Activated CD8-positive, alpha-beta T cell treated with anti-CD3 and anti-CD28 coated beads for 36 hours (primary cell): Measurements from ENCODE around the gene PINK1. TPM values are rescaled to one million over a fixed set of nuclear protein-coding genes. Genes with fewer than 3 reads are reported as not detected.
A peak's percentile ranks its signal among the peaks of the same experiment; 100 is the strongest.

ENCODE experiments used
- ATAC-seq: fragments of 200-7000 bp; cut with Tn5 transposase; one replicate; pipeline ENCODE4 v1.10.0; 2021; ENCODE audit warnings: mild to moderate bottlenecking, moderate library complexity
- CTCF ChIA-PET: fragments of 350-600 bp; sonication (Branson Sonifier 250); formaldehyde crosslinking; loops from one replicate; lab custom pipeline; 2021; ENCODE audit warnings: antibody characterized with exemption; lab: Charles Lee
- POLR2A ChIA-PET: fragments of 350-600 bp; sonication (Branson Sonifier 250); formaldehyde crosslinking; loops from one replicate; lab custom pipeline; 2021; ENCODE audit warnings: antibody characterized with exemption; lab: Charles Lee
- DNase-seq: peaks from one replicate; pipeline ENCODE4 v3.0.0-alpha.2; 2020
- H3K27ac Mint-ChIP-seq: one replicate; pipeline ENCODE4 v1.8.0; 2021; ENCODE audit warnings: mild to moderate bottlenecking, mixed read lengths
- H3K27me3 Mint-ChIP-seq: one replicate; pipeline ENCODE4 v1.8.0; 2021; ENCODE audit warnings: mixed read lengths
- H3K36me3 Mint-ChIP-seq: one replicate; pipeline ENCODE4 v1.8.0; 2021; ENCODE audit warnings: low read depth, mixed read lengths
- H3K4me1 Mint-ChIP-seq: one replicate; pipeline ENCODE4 v1.8.0; 2021; ENCODE audit warnings: low read depth, mixed read lengths
- H3K4me3 Mint-ChIP-seq: one replicate; pipeline ENCODE4 v1.8.0; 2021; ENCODE audit warnings: mild to moderate bottlenecking, moderate library complexity, mixed read lengths
- H3K9me3 Mint-ChIP-seq: one replicate; pipeline ENCODE4 v1.8.0; 2021; ENCODE audit warnings: mixed read lengths
- CTCF ChIP-seq: fragments of 200-600 bp; IDR thresholded peaks from one replicate; pipeline ENCODE4 v1.8.0; 2022; ENCODE audit warnings: antibody characterized with exemption, mild to moderate bottlenecking
- intact Hi-C: fragments of 100-400 bp; cut with micrococcal nuclease; formaldehyde crosslinking; loops from one replicate; pipeline ENCODE4 v1.10.0; 2022
- total RNA-seq, 2 experiments: library from RNA; stranded (reverse); gene quantifications; one replicate each; pipeline ENCODE4 v1.2.3, GENCODE V29; 2021

Gene PINK1
- total RNA-seq, 2 experiments from 2014 or later = 2.7 to 3.3 TPM

DNA sequence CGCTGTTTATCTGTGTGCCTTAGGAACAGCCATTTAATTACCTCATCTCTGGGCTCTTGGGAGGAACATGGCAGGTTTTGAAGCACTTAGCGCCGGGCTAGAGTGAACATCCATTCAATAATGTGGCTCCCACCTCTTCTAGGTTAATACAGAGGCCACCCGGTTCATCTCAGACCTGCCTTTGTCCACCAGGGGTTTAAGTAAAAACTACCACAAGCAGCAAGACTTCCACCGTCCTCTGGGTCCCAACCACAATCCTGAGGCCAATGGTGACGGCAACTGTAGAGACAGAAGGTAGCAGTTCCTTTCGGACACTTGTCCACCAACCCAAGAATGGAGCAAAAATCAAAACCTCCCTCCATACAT is 28.8 kb downstream of the PINK1 start:
- H3K36me3 Mint-ChIP-seq = peaks cover 26% of the 10 kb centered on the region
- intact Hi-C loops = no loop called here
- H3K4me1 Mint-ChIP-seq = peaks cover 43% of the 10 kb centered on the region
- no peaks in the 10 kb centered on the region for H3K9me3 Mint-ChIP-seq
- TF ChIP-seq CTCF = no peak
- H3K27me3 Mint-ChIP-seq = no peaks in the 10 kb centered on the region
- H3K4me3 Mint-ChIP-seq = peak overlapping the region; percentile 85
- no peak for DNase-seq
- no peak for ATAC-seq
- ChIA-PET POLR2A (interaction anchor here (1.2 kb wide), 1 partner anchor 20 kb away, joined by 4 read pairs; no protein-coding TSS in a partner anchor), CTCF (interaction anchor here (0.7 to 2.1 kb wide), 5 partner anchors 11 to 123 kb away, joined by 3 to 9 read pairs (median 6); partner anchors contain the start of gene PINK1)
- peak overlapping the region; percentile 99 for H3K27ac Mint-ChIP-seq

- ATAC-seq = no peak
- intact Hi-C loops = no loop called here
- CTCF ChIA-PET = interaction anchor here (1.3 to 1.6 kb wide), 3 partner anchors 24 to 33 kb away, joined by 5 to 7 read pairs (median 5); partner anchors contain the start of gene PINK1
Measured at GRCh38 chr1:20663365-20663764, 30.1 kb downstream of the PINK1 start.

GRCh38 chr1:20663969-20664715 is 30.9 kb downstream of the PINK1 start:
- ATAC-seq (no peak), DNase-seq (no peak)
- ChIA-PET CTCF (interaction anchor here (1.3 to 1.4 kb wide), 2 partner anchors 25 to 33 kb away, joined by 5 read pairs; no protein-coding TSS in a partner anchor), POLR2A (interaction anchor here (1.2 kb wide), 1 partner anchor 30 kb away, joined by 3 read pairs; no protein-coding TSS in a partner anchor)
- no peaks in the 10 kb centered on the region for H3K27me3 Mint-ChIP-seq
- H3K27ac Mint-ChIP-seq = no peak overlapping the region
- peaks cover 16% of the 10 kb centered on the region for H3K36me3 Mint-ChIP-seq
- no peak for TF ChIP-seq CTCF
- H3K9me3 Mint-ChIP-seq = no peaks in the 10 kb centered on the region
- intact Hi-C loops = no loop called here
- no peak overlapping the region for H3K4me3 Mint-ChIP-seq
- H3K4me1 Mint-ChIP-seq = peaks cover 28% of the 10 kb centered on the region

More at GRCh38 chr1:20663365-20663764, 30.1 kb downstream of the PINK1 start:
- Mint-ChIP-seq H3K9me3 (no peaks in the 10 kb centered on the region), H3K27ac (no peak overlapping the region), H3K27me3 (no peaks in the 10 kb centered on the region), H3K36me3 (peaks cover 19% of the 10 kb centered on the region), H3K4me3 (peak overlapping the region; percentile 85), H3K4me1 (peaks cover 32% of the 10 kb centered on the region)
- no peak for TF ChIP-seq CTCF
- DNase-seq = no peak
- POLR2A ChIA-PET = interaction anchor here (1.2 kb wide), 1 partner anchor 30 kb away, joined by 3 read pairs; no protein-coding TSS in a partner anchor

DNA sequence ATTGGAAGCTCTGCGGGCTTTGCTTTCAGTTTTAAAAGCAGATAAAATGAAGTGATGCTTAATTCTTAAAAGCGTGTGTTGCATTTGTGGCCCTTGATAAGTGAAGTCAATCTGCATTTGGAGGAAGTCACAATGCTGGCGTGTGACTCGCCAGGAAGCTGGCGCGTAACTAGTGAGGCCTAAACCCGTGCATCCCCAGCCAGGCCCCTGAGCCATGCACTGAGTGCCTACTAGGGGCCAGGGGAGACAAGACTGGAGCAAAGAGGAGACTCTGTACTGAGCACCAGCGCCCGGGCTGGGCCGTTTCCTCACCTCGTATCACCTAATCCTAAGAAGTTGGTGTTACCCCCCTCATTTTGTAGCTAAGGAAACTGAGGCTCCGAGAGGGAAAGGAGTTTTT is 32.5 kb downstream of the PINK1 start:
- Mint-ChIP-seq H3K9me3 (no peaks in the 10 kb centered on the region), H3K4me3 (no peak overlapping the region), H3K27ac (no peak overlapping the region), H3K4me1 (peaks cover 15% of the 10 kb centered on the region), H3K27me3 (no peaks in the 10 kb centered on the region), H3K36me3 (peaks cover 2% of the 10 kb centered on the region)
- no peak for TF ChIP-seq CTCF
- ChIA-PET POLR2A (interaction anchor here (1.3 kb wide), 1 partner anchor 13 kb away, joined by 5 read pairs; no protein-coding TSS in a partner anchor), CTCF (interaction anchor here (1.3 to 1.7 kb wide), 2 partner anchors 17 to 32 kb away, joined by 3 to 8 read pairs; partner anchors contain the start of gene PINK1)
- DNase-seq = no peak
- ATAC-seq = no peak
- intact Hi-C loops = no loop called here

DNA sequence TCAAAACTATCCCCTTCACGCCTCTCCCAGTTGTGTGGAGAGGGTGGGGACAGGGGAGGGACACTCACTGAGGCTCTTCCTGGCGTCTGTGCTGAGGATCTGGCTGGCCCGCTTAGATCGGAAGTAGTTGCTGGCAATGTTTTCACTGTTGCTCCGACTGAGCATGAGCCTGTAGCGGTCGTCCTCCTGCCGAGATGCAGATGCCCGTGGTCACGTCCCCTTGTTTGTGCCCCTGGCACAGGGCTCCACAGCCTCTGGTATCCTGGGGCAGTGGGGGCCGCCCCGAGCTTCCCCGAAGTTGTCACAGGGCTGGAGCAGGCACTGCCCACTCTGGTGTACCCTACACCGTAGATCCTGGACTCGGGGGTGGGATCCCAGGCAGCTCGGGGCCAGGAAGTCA is 32.9 kb downstream of the PINK1 start:
- intact Hi-C loops = no loop called here
- no peak overlapping the region for H3K27ac Mint-ChIP-seq
- H3K9me3 Mint-ChIP-seq = no peaks in the 10 kb centered on the region
- ATAC-seq = no peak
- POLR2A ChIA-PET = interaction anchor here (0.9 to 1.3 kb wide), 3 partner anchors 12 to 13 kb away, joined by 3 to 5 read pairs (median 3); no protein-coding TSS in a partner anchor
- peaks cover 15% of the 10 kb centered on the region for H3K4me1 Mint-ChIP-seq
- no peak for DNase-seq
- TF ChIP-seq CTCF = no peak
- H3K27me3 Mint-ChIP-seq = no peaks in the 10 kb centered on the region
- H3K36me3 Mint-ChIP-seq = peaks cover under 1% of the 10 kb centered on the region
- H3K4me3 Mint-ChIP-seq = no peak overlapping the region
- CTCF ChIA-PET = interaction anchor here (0.9 to 1.7 kb wide), 4 partner anchors 16 to 528 kb away, joined by 3 to 8 read pairs (median 3); partner anchors contain the start of gene PINK1
